H1 (cell line): ENCODE data around the gene ZNF423. TPM values are rescaled to one million over a fixed set of nuclear protein-coding genes. Genes with fewer than 3 reads are reported as not detected.

Experiments
- CTCF ChIA-PET: fragments of 300-600 bp; sonication (Branson Sonifier 250); formaldehyde crosslinking; loops from one replicate; lab custom pipeline; 2021; ENCODE audit not compliant: partially characterized antibody; lab: Charles Lee
- POLR2A ChIA-PET: fragments of 300-600 bp; sonication (Branson Sonifier 250); formaldehyde crosslinking; loops from one replicate; lab custom pipeline; 2021; ENCODE audit warnings: inconsistent platforms; ENCODE audit not compliant: partially characterized antibody; lab: Charles Lee
- DNase-seq, 2 experiments: peaks; one replicate each; pipeline versions ENCODE4 v3.0.0 to v3.0.0-alpha.2; 2010 to 2022; ENCODE audit warnings: low spot score in 2 of 2, low read depth in 1 of 2, mixed read lengths in 1 of 2
- FAIRE-seq: peaks from 2 replicates; lab custom pipeline; 2011; peaks lifted over from hg19 to GRCh38; lab: Jason Lieb, UNC
- H2AFZ ChIP-seq: 2 replicates; pipeline ENCODE4 v1.8.1; 2012; ENCODE audit warnings: low read length, inconsistent platforms
- H2AK5ac ChIP-seq: 2 replicates; pipeline ENCODE4 v1.6.1; 2013; ENCODE audit warnings: low read depth, low read length
- H2BK120ac ChIP-seq: replicated peaks from 2 replicates; pipeline ENCODE3; 2013; ENCODE audit warnings: low read depth, low read length, inconsistent platforms
- H2BK12ac ChIP-seq: 2 replicates; pipeline ENCODE4 v1.6.1; 2013; ENCODE audit warnings: low read depth, low read length
- H2BK15ac ChIP-seq: 2 replicates; pipeline ENCODE4 v1.6.1; 2013; ENCODE audit warnings: low read length
- H2BK20ac ChIP-seq: 2 replicates; pipeline ENCODE4 v1.6.1; 2013; ENCODE audit warnings: low read length
- H2BK5ac ChIP-seq: 2 replicates; pipeline ENCODE4 v1.6.1; 2013; ENCODE audit warnings: low read depth, low read length
- H3K14ac ChIP-seq: 2 replicates; pipeline ENCODE4 v1.6.1; 2013; ENCODE audit warnings: inconsistent platforms; ENCODE audit not compliant: insufficient read length
- H3K18ac ChIP-seq: 2 replicates; pipeline ENCODE4 v1.6.1; 2013; ENCODE audit warnings: low read length; ENCODE audit errors: extremely low read depth
- H3K23ac ChIP-seq: 2 replicates; pipeline ENCODE4 v1.6.1; 2013; ENCODE audit warnings: inconsistent platforms; ENCODE audit not compliant: insufficient read length
- H3K23me2 ChIP-seq: 2 replicates; pipeline ENCODE4 v1.6.1; 2013; ENCODE audit warnings: low read depth, low read length
- H3K27ac ChIP-seq: 2 replicates; pipeline ENCODE4 v1.6.1; 2011; ENCODE audit warnings: low read depth, low read length, inconsistent platforms
- H3K27me3 ChIP-seq, 4 experiments: replicated peaks in 1 of 4; 1 replicate in 1 of 4; 2 replicates in 3 of 4; pipeline versions ENCODE4 v1.6.1 to v1.8.1; 2011 to 2013; ENCODE audit warnings: low read length in 3 of 4, mild to moderate bottlenecking in 3 of 4, inconsistent platforms in 2 of 4, mixed read lengths in 2 of 4, moderate library complexity in 1 of 4; ENCODE audit not compliant: control insufficient read depth in 3 of 4, insufficient read depth in 3 of 4; ENCODE audit errors: extremely low read depth in 1 of 4
- H3K36me3 ChIP-seq, 4 experiments: 2 replicates each; pipeline versions ENCODE4 v1.6.1 to v1.8.1; 2011 to 2013; ENCODE audit warnings: mild to moderate bottlenecking in 4 of 4, low read length in 3 of 4, moderate library complexity in 2 of 4, control low read depth in 1 of 4, inconsistent platforms in 1 of 4; ENCODE audit not compliant: insufficient read depth in 4 of 4, control insufficient read depth in 2 of 4
- H3K4ac ChIP-seq: replicated peaks from 2 replicates; pipeline ENCODE3; 2013; ENCODE audit warnings: low read length, low read depth, mixed read lengths, inconsistent platforms; ENCODE audit not compliant: insufficient read length
- H3K4me1 ChIP-seq, 4 experiments: replicated peaks in 1 of 4; 1 replicate in 1 of 4; 2 replicates in 3 of 4; pipeline versions ENCODE4 v1.6.1 to v1.8.1; 2011 to 2013; ENCODE audit warnings: low read length in 3 of 4, inconsistent platforms in 2 of 4, mixed read lengths in 1 of 4; ENCODE audit not compliant: insufficient read depth in 4 of 4, control insufficient read depth in 3 of 4
- H3K4me2 ChIP-seq, 2 experiments: 2 replicates each; pipeline versions ENCODE4 v1.6.1 to v1.8.1; 2011 to 2013; ENCODE audit warnings: low read depth in 2 of 2, low read length in 2 of 2, control low read depth in 1 of 2, inconsistent platforms in 1 of 2, mild to moderate bottlenecking in 1 of 2; ENCODE audit not compliant: insufficient read depth in 1 of 2
- H3K4me3 ChIP-seq, 4 experiments: fragments of 200-600, 300-600 bp in 1 of 4; sonication (generic), shearing (Covaris generic), sonication (Bioruptor Twin) in 1 of 4; 2 replicates each; pipeline versions ENCODE4 v1.5.1 to v1.8.1; 2011 to 2016; ENCODE audit warnings: low read length in 4 of 4, low read depth in 3 of 4, control low read depth in 2 of 4, inconsistent platforms in 2 of 4, mild to moderate bottlenecking in 2 of 4, mixed read lengths in 1 of 4, moderate library complexity in 1 of 4; ENCODE audit not compliant: insufficient read depth in 2 of 4; ENCODE audit errors: extremely low read depth in 1 of 4
- H3K56ac ChIP-seq: replicated peaks from 2 replicates; pipeline ENCODE3; 2013; ENCODE audit warnings: low read depth, mild to moderate bottlenecking, mixed read lengths, low read length, inconsistent platforms; ENCODE audit not compliant: insufficient read length
- H3K79me1 ChIP-seq: 2 replicates; pipeline ENCODE4 v1.6.1; 2013; ENCODE audit warnings: low read depth, low read length, control low read depth
- H3K79me2 ChIP-seq, 2 experiments: 2 replicates each; pipeline versions ENCODE4 v1.6.1 to v1.8.1; 2012 to 2013; ENCODE audit warnings: low read length in 2 of 2, mild to moderate bottlenecking in 2 of 2, inconsistent platforms in 1 of 2; ENCODE audit not compliant: insufficient read depth in 2 of 2, control insufficient read depth in 1 of 2
- H3K9ac ChIP-seq, 4 experiments: replicated peaks in 1 of 4; 1 replicate in 1 of 4; 2 replicates in 3 of 4; pipeline versions ENCODE4 v1.6.1 to v1.8.1; 2011 to 2013; ENCODE audit warnings: low read depth in 3 of 4, low read length in 3 of 4, control low read depth in 2 of 4, mild to moderate bottlenecking in 2 of 4, moderate library complexity in 2 of 4, inconsistent platforms in 1 of 4; ENCODE audit errors: extremely low read depth in 1 of 4
- H3K9me3 ChIP-seq, 2 experiments: 2 replicates each; pipeline versions ENCODE4 v1.6.1 to v1.8.1; 2012 to 2013; ENCODE audit warnings: mild to moderate bottlenecking in 2 of 2, moderate library complexity in 2 of 2, control low read depth in 1 of 2, inconsistent platforms in 1 of 2, low read depth in 1 of 2, low read length in 1 of 2, mixed read lengths in 1 of 2; ENCODE audit not compliant: insufficient read depth in 2 of 2
- H4K20me1 ChIP-seq, 2 experiments: replicated peaks in 1 of 2; 2 replicates each; pipeline versions ENCODE3 to v1.8.1; 2011 to 2013; ENCODE audit warnings: inconsistent platforms in 2 of 2, low read length in 2 of 2, mild to moderate bottlenecking in 1 of 2; ENCODE audit not compliant: insufficient read depth in 2 of 2, control insufficient read depth in 1 of 2
- H4K5ac ChIP-seq: 2 replicates; pipeline ENCODE4 v1.6.1; 2013; ENCODE audit warnings: low read length, low read depth, mixed read lengths, inconsistent platforms; ENCODE audit not compliant: insufficient read length
- H4K8ac ChIP-seq: 2 replicates; pipeline ENCODE4 v1.8.0; 2013; ENCODE audit warnings: mild to moderate bottlenecking, moderate library complexity, low read length, inconsistent platforms; ENCODE audit not compliant: insufficient read depth; ENCODE audit errors: extremely low read depth
- H4K91ac ChIP-seq: replicated peaks from 2 replicates; pipeline ENCODE3; 2013; ENCODE audit warnings: low read length, mixed read lengths, inconsistent platforms; ENCODE audit not compliant: insufficient read length
- ATF3 ChIP-seq: IDR thresholded peaks from 2 replicates; pipeline ENCODE4 v1.6.1; 2011; ENCODE audit warnings: low read depth, mild to moderate bottlenecking, low read length; ENCODE audit not compliant: insufficient read depth
- CEBPB ChIP-seq: IDR thresholded peaks from 2 replicates; pipeline ENCODE4 v1.6.1; 2012; ENCODE audit warnings: low read depth, low read length
- E2F6 ChIP-seq: IDR thresholded peaks from 2 replicates; pipeline ENCODE4 v1.6.1; 2012; ENCODE audit warnings: inconsistent platforms
- GABPA ChIP-seq: IDR thresholded peaks from 2 replicates; pipeline ENCODE4 v1.6.1; 2011; ENCODE audit warnings: mild to moderate bottlenecking, low read length, moderate library complexity, borderline replicate concordance; ENCODE audit not compliant: insufficient read depth
- YY1 ChIP-seq: IDR thresholded peaks from 2 replicates; pipeline ENCODE4 v1.6.1; 2011; ENCODE audit warnings: low read depth, mild to moderate bottlenecking, low read length
- WGBS, 2 experiments: shearing (Covaris generic) in 1 of 2; methylation state at CpG; one replicate each; pipeline versions ENCODE4 v1.1.6 to v1.1.7; 2013 to 2015; ENCODE audit warnings: low lambda C conversion rate in 2 of 2, mixed read lengths in 2 of 2, inconsistent platforms in 1 of 2, low coverage in 1 of 2, missing lambda C conversion rate in 1 of 2; ENCODE audit not compliant: insufficient replicate concordance in 2 of 2, insufficient coverage in 1 of 2, insufficient read length in 1 of 2; ENCODE audit errors: extremely low coverage in 1 of 2, missing lambda C conversion rate in 1 of 2; 5-methylcytosine and 5-hydroxymethylcytosine counted together
- polyA plus RNA-seq, 7 experiments: library from polyadenylated mRNA; depleted of rRNA in 3 of 7; stranded (reverse) in 5 of 7; unstranded in 2 of 7; fragments of >200 nt in 5 of 7; fragments of 200-250 nt in 2 of 7; gene quantifications; 1 replicate in 5 of 7; 2 replicates in 1 of 7; 4 replicates in 1 of 7; pipeline versions ENCODE4 v1.2.1 to v1.2.3, GENCODE V29; 2011 to 2013; ENCODE audit warnings: missing spikeins in 2 of 7, mixed read lengths in 2 of 7
- total RNA-seq: library from RNA; stranded (reverse); fragmentation: NEBNext Ultra II Directional; extraction: Animal tissue kit (Norgen Biotek cat#: 25700); gene quantifications from 2 replicates; pipeline ENCODE4 v1.2.1, GENCODE V29; 2021

Gene ZNF423
- total and polyA plus RNA-seq, 2 of the 8 experiments (the other 6 are each of a cell fraction or from before 2014, with no cell fraction given) = 38.2 to 52.3 TPM

- no peak overlapping the region for H2AFZ ChIP-seq
- no peak overlapping the region for H2AK5ac ChIP-seq
- H2BK120ac ChIP-seq = no peak overlapping the region
- no peak for FAIRE-seq
- H2BK20ac ChIP-seq = no peak overlapping the region
- no peak overlapping the region for H4K5ac ChIP-seq
- no peak overlapping the region for H3K23ac ChIP-seq
- no peak overlapping the region for H3K56ac ChIP-seq
- H4K8ac ChIP-seq = no peak overlapping the region
- no peak overlapping the region for H2BK5ac ChIP-seq
- no peak for DNase-seq
- CTCF ChIA-PET = interaction anchor here (1.0 to 2.0 kb wide), 5 partner anchors 12 to 94 kb away, joined by 3 to 5 read pairs (median 3); no protein-coding TSS in a partner anchor
- H2BK15ac ChIP-seq = no peak overlapping the region
- H3K36me3 ChIP-seq = no peaks in the 10 kb centered on the region
- H3K79me1 ChIP-seq = no peaks in the 10 kb centered on the region
- H3K9me3 ChIP-seq = no peaks in the 10 kb centered on the region
- H3K4ac ChIP-seq = no peak overlapping the region
- H3K9ac ChIP-seq = no peak overlapping the region
- H4K91ac ChIP-seq = no peak overlapping the region
- H3K14ac ChIP-seq = no peak overlapping the region
- H3K18ac ChIP-seq = no peak overlapping the region
- WGBS, 2 experiments = 90% methylated on average over 20 of the region's 20 CpGs; no CpG with 5 or more reads in 1 of the 2 experiments
- H2BK12ac ChIP-seq = no peak overlapping the region
- H3K79me2 ChIP-seq = no peaks in the 10 kb centered on the region
- POLR2A ChIA-PET = interaction anchor here (0.9 kb wide), 1 partner anchor 85 kb away, joined by 3 read pairs; no protein-coding TSS in a partner anchor
- H3K27me3 ChIP-seq = no peaks in the 10 kb centered on the region
- TF ChIP-seq ATF3 (no peak), GABPA (no peak), YY1 (no peak), E2F6 (no peak), CEBPB (0 out of 2 replicates have a peak, but pooled peaks have one; percentile 30)
- no peaks in the 10 kb centered on the region for H3K23me2 ChIP-seq
- peaks cover 0 to 5% of the 10 kb centered on the region in 2 experiments for H4K20me1 ChIP-seq
- no peak overlapping the region for H3K4me2 ChIP-seq
- H3K27ac ChIP-seq = no peak overlapping the region
- H3K4me1 ChIP-seq = no peaks in the 10 kb centered on the region; a peak in 1 of 7 replicates
- H3K4me3 ChIP-seq = no peak overlapping the region
Observed at GRCh38 chr16:49498666-49499413, 357.1 kb downstream of the ZNF423 start.
